Loucy (cell line): ENCODE results near the gene GRID1.

Source experiments
- EZH2phosphoT487 ChIP-seq: fragments of 200-600 bp; IDR thresholded peaks from 2 replicates; pipeline ENCODE4 v1.6.1; 2018; ENCODE audit warnings: antibody characterized with exemption, mild to moderate bottlenecking, moderate library complexity, borderline replicate concordance
- TF ChIP-seq, protein P1 (sequence below): fragments of 200-600 bp; sonication (generic); conservative IDR thresholded peaks from 2 replicates; pipeline ENCODE4 v1.5.1; 2014; ENCODE audit warnings: mild to moderate bottlenecking, antibody characterized with exemption, low read length

DNA sequence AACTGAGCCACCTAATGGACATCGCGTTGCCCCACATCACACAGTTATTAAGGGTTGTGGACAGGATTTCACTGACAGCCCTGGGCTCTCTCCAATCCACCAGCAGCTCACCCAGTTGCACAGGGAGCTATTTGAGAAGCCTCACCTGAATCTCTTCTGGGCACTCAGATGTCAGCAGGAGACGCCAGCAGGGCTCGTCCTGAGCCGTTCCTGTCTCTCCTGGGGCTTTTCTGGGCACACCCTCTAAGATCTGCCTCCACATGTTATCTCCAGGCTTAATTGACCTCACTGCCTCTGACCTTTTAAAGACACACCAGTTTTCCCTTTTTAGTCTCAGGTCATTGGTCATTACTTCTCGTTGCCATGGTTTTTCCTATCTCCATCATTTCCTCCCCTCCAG lies 63.0 kb downstream of the GRID1 start:
- no peak for TF ChIP-seq EZH2phosphoT487
- TF ChIP-seq, protein P1, sequence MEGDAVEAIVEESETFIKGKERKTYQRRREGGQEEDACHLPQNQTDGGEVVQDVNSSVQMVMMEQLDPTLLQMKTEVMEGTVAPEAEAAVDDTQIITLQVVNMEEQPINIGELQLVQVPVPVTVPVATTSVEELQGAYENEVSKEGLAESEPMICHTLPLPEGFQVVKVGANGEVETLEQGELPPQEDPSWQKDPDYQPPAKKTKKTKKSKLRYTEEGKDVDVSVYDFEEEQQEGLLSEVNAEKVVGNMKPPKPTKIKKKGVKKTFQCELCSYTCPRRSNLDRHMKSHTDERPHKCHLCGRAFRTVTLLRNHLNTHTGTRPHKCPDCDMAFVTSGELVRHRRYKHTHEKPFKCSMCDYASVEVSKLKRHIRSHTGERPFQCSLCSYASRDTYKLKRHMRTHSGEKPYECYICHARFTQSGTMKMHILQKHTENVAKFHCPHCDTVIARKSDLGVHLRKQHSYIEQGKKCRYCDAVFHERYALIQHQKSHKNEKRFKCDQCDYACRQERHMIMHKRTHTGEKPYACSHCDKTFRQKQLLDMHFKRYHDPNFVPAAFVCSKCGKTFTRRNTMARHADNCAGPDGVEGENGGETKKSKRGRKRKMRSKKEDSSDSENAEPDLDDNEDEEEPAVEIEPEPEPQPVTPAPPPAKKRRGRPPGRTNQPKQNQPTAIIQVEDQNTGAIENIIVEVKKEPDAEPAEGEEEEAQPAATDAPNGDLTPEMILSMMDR, result no peak
